A549 treated with AZD9567 at 1 μM for 4 hours (cell line): ENCODE results near the gene UNC119B. TPM values are rescaled to one million over a fixed set of nuclear protein-coding genes. Genes with fewer than 3 reads are reported as not detected.

Experiments used
- total RNA-seq: library from RNA; stranded (reverse); fragments of 200-300 nt; extraction: Qiagen RNA extraction; gene quantifications from 5 replicates; pipeline ENCODE4 v1.2.3, GENCODE V29; 2022; ENCODE audit not compliant: insufficient read depth

UNC119B gene
- total RNA-seq = 27.4 to 31.5 TPM (median 29.3 TPM) in 5 replicates

GRCh38 chr12:120710031-120710804, at the start of gene UNC119B:
Gene UNC119B, plus strand, starts transcription at chr12:120710458. Its CDS starts 17 bp downstream, at chr12:120710475.

DNA sequence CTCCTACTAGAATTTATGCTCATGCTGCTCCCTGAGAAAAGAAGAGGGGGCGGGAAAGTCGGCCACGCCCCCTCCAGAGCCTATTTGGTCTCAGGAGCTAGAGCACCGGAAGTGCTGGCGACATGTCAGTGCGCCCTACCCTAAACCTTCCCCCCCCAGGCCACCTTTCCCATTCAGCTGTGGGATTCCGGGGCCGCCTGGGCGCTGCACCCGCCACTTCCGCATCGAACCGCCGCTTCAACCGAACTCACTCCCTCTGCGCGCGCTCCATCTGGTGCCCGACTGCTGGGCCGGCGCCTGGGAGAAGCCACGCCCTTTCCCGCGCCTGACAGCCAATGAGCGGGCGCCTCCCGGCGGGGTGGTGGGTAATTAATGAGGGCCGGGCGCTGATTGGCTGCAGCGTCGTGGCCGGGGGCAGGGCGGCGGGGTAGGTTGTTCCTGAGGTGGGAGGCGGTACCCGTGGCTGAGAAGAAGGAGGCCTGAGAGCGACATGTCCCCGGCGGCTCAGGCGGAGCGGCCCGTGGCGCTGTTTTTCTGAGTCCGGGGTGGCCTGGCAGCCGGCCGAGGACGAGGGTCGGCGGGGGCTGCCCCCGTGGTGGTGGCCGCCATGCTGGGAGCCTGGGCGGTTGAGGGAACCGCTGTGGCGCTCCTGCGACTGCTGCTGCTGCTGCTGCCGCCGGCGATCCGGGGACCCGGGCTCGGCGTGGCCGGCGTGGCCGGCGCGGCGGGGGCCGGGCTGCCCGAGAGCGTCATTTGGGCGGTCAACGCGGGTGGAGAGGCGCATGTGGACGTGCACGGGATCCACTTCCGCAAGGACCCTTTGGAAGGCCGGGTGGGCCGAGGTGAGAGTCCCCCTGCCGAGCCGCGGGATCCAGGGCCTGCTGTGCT, 23.3 kb upstream of the UNC119B start, which contains the start of gene MLEC:
MLEC (plus strand) TSS at position 460 of the 888 bp plus-strand sequence; CDS start at position 608, 148 bp downstream.

GRCh38 chr12:120725659-120726509, 15.6 kb downstream of the UNC119B start, which contains the start of gene ACADS:
Gene ACADS, plus strand, starts transcription at chr12:120725826. Its CDS starts 60 bp downstream, at chr12:120725886.

Other genes starting within 250 kb of the UNC119B start
- 155 to 217 TPM (median 207 TPM) in 5 replicates for gene SRSF9, start 240.7 kb upstream of the UNC119B start, total RNA-seq
- gene DYNLL1, start 214.3 kb upstream of the UNC119B start, total RNA-seq = 639 to 706 TPM (median 667 TPM) in 5 replicates
- 25.7 to 35.3 TPM (median 27.4 TPM) in 5 replicates for gene COQ5, start 181.3 kb upstream of the UNC119B start, total RNA-seq
- gene RNF10, start 176.1 kb upstream of the UNC119B start, total RNA-seq = 93.7 to 205 TPM (median 102 TPM) in 5 replicates
- 54.6 to 62.8 TPM (median 56.8 TPM) in 5 replicates for gene POP5, start 129.1 kb upstream of the UNC119B start, total RNA-seq
- 0.11 to 0.35 TPM (median 0.28 TPM) in 4 of 5 replicates, not detected in the other for gene CABP1, start 69.8 kb upstream of the UNC119B start, total RNA-seq
- gene MLEC, start 23.3 kb upstream of the UNC119B start, total RNA-seq = 80.2 to 99.7 TPM (median 87.2 TPM) in 5 replicates
- gene ACADS, start 15.4 kb downstream of the UNC119B start, total RNA-seq = 8.4 to 12.4 TPM (median 11.6 TPM) in 5 replicates
- 49.4 to 59.3 TPM (median 51.7 TPM) in 5 replicates for gene SPPL3, start 193.9 kb downstream of the UNC119B start, total RNA-seq